Hematopoietic multipotent progenitor cell treated with erythropoietin and hydrocortisone succinate and interleukin-3 and kit ligand, for 4 days (in vitro differentiated cells): ENCODE data around the gene KIF1C.

Source experiments
- DNase-seq: peaks from one replicate; pipeline ENCODE4 v3.0.0-alpha.2; 2015

KIF1C gene

DNA sequence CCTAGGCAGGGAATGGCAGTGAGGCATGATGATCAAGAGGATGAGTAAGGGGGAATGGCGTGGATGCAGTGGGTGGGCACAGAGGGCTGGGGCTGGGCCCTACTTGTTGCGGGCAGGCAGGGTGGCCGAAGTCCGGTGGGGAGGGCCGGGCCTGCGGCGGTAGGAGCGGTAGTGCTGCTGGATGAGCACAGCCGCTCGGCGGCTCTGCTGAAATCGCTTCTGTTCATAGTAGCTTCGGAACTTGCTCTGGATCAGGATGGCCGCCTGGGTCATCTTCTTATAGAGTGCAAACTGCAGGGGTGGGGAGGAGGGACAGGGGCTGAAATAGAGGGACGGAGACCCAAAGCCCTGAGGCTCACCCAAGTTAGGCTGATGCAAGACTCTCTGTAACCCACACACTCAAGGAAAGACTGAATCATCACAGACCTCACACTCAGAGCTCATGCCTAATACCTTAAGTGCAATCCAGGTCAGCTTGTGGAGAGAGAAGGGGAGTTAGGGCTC is 28.7 kb upstream of the KIF1C start:
- no peak for DNase-seq

DNA sequence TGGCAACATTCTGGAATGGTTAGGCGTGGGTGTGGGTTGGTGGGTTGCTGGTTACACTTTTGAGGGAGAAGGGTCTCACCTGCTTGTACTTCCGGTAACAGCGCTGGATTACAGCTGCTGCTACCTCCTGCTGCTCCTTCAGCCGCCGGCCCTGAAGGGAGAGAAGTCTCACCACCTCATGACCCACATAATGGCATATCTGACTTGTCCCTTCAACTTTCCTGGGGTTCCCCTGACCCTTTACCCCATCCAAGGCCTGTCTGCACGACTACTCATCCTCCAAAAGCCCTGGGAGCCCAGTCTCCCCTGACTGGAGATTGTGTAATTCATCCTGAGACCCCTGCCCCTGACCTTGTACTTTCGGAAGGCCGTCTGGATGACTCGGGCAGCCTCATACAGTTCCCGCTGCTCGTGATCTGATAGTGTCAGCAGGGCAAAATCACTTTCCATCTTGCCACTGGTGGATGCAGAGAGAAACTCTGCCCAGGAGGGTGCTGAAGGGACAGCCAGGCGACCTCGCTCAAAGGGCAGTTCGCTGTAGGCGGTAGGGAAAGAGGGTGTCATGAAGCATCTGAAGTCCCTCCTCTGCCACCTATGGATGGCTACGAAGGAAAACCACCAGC is 28.1 kb upstream of the KIF1C start:
- no peak for DNase-seq

GRCh38 chr17:4970273-4970672 is 27.5 kb upstream of the KIF1C start:
- DNase-seq: no peak

DNA sequence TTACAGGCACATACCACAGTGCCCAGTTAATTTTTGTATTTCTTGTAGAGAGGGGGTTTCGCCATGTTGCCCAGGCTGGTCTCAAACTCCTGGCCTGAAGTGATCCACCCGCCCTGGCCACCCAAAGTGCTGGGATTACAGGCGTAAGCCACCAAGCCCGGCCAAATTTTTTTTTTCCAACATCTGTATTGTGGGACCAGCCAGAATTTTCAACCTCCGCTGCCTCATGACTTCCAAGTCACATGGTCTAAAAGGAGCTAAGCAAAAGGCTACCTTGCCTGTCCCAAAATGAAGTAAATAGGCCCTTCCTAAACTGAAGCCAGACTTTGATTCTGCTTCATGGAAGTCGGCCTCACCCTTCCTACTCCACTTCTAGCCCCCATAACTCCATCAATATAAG is 25.9 kb upstream of the KIF1C start:
- DNase-seq: no peak

GRCh38 chr17:4972322-4972721 is 25.4 kb upstream of the KIF1C start:
- DNase-seq: no peak

DNA sequence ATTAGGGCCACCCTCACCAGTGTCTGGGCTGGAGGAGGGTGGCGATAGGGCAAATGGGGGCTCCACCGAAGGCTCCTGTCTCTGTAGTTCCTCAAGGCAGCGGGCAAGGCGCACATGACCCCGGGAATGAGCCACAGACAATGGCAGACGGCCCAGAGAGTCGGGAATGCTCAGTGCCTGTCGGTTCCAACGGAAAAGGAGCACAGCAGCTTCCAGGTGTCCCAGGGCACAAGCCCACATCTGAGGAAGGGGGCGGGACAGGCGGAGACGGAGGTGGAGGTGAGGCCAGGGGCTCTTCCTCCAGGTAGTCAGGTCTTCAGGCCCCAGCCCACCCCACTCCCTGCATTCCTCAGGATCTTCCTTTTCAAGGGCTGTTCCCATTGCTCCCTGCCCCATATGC is 25.0 kb upstream of the KIF1C start:
- no peak for DNase-seq

DNA sequence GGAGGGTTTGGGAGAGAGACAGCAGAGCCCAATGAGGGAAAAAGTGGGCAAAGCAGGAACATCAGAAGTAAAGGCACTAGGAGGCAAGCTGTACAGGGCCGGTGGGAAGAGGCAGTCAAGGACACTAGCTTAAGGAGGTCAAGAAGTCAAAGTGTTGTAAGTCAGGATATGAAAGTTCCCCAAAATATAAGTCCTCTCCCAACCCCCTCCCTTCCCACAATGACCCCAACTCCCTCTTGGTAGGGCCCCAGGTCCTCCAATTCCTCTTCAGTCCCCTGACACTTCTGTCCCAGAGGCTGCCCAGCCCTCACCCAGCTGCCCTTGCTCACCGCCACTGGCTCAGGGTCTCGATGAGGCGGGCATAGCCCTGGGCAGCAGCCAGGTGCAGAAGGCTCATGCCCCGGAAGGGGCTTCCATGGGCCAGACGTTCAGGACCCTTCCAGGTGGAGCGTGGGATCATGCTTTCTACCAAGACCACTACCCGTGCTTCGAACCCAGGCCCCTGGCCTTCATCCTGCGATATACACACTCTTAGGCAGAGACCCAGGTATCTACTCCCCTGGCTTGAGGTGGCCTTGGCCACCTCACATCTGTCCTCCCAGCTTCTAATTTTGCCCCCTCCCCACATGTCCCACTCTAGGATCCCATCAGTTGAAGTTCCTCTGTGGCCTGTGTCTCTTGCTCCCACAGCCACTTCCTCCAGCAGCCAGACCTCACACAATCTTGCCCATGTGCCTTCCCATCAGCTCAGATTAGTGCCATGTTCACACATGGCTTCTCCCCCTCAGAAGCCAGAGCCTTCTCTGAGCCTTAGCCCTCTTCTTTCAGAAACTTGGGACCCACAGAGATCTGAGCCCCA is 24.3 kb upstream of the KIF1C start:
- no peak for DNase-seq

DNA sequence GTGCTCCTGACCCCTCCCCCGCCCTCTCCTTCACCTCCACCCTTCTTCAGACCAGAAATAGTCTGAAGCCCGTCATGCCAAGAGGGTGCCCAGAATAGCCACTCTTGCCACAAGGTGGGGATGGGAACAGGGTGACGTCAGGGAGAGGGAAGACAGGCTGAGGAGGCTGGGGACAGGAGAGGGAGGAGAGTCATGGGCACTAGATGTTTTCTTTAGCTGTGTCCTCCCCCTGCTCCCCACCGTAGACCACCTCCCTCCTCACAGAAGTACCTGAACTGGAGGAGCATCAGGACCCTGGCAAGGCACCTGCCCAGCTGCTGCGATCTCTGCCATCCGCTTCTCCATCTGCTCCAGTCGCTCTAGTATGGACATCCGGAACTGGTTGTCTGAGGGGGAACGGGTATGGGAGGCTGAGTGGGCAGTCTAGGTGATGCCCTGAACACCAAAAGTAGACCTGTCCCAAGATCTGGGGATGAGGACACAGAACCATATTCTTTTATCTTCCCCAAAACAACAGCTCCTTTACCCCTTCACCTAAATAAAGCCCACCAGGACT is 23.6 kb upstream of the KIF1C start:
- DNase-seq: no peak

DNA sequence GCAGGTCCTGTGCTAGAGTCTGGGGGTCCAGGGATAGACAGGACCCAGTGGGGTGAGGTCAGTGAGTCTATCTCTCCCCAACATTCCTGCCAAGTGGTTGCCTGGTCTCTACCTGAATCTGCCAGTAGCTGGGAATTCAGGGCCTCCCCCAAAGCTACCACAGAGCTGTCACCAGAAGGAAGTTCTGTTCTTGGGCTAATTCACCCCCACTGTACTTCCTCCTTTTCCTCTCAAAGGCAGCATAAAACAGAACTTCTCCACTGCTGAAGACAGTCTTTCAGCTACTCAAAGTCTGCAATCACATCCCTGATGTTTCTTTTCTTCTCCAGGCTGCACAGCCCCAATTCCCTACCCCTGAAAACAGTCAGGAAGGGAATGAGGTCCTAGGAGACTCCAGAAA is 19.0 kb upstream of the KIF1C start:
- peak; percentile 69 for DNase-seq

DNA sequence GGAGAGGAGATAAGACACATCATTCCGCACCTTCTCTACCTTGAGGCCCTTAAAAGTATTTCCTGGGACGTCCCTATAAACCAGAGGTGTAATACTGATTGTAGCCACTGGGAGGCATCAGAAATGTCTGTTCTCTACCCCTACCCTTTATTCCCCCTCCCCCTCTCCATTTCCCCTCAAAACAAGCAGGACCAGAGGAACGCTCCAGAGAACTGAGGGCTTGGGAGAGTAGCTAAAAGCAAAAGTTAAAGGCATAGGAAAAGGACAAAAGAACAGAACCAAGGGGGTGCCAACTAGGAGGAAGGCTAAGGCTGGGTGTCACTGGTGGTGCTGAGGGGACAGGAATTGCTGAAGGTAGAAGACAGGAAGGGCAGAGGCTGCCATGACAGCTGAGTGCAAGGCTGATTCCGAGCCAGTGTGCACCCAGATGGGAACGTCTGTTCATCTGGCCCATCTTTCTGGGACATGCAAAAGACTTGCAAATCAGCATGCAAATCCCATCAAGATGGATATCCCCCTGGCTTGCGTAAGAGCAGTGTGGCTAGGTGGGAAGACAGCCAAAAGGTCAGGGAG is 17.0 kb upstream of the KIF1C start:
- peak; percentile 76 for DNase-seq

- no peak for DNase-seq
Observed at GRCh38 chr17:4982305-4982704, 15.4 kb upstream of the KIF1C start.

DNA sequence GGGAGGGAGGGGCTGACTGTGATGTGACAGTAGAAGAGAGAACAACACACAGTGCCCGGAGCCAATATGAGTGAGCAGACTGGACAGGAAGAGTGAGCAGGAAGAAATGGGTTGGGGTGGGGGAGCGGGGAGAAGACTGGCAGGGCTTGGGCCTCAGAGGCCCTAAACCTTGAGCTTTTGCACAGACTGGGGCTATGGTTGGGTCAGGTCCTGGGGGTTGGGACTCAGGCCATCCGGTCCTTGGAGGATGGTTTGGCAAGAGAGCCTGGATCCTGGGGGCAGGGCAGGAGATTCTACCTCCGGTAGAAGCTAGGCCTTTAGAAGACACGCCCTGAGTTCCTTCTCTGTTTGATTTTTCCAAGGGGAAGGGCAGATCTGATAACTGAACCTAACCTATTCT is 11.3 kb upstream of the KIF1C start:
- no peak for DNase-seq

- DNase-seq: peak; percentile 94
Observed at GRCh38 chr17:4986951-4987766, 10.6 kb upstream of the KIF1C start, which contains the start of gene CAMTA2. TSS of gene CAMTA2 (minus strand) at chr17:4987675. CDS start at chr17:4986222, 1,453 bp downstream.

GRCh38 chr17:4987767-4988567 is 9.8 kb upstream of the KIF1C start:
- peak; percentile 31 for DNase-seq

DNA sequence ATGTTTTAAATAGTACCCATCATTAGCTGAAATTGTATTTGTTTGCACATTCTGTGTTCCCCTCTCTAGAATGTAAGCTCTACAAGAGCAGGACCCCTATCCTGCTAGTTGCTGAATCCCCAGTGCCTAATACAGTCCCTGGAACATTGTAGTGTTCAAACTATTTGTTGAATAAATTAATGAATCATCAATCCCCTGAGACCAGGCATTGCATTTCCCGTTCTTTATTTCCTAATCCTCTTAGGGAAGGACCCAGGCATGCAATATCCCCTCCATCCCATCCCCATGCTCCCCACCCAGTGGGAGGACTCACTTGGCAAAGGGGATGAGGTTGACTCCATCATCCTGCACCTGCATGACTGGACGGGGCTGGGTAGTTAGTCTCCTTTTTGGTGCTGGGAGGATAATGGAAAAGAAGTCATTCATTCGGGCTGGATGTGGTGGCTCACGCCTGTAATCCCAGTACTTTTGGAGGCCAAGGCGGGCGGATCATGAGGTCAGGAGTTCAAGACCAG is 3.6 kb upstream of the KIF1C start:
- no peak for DNase-seq

- DNase-seq: peak; percentile 51
Observed at GRCh38 chr17:4998027-4998731, 429 bp downstream of the KIF1C start.

DNA sequence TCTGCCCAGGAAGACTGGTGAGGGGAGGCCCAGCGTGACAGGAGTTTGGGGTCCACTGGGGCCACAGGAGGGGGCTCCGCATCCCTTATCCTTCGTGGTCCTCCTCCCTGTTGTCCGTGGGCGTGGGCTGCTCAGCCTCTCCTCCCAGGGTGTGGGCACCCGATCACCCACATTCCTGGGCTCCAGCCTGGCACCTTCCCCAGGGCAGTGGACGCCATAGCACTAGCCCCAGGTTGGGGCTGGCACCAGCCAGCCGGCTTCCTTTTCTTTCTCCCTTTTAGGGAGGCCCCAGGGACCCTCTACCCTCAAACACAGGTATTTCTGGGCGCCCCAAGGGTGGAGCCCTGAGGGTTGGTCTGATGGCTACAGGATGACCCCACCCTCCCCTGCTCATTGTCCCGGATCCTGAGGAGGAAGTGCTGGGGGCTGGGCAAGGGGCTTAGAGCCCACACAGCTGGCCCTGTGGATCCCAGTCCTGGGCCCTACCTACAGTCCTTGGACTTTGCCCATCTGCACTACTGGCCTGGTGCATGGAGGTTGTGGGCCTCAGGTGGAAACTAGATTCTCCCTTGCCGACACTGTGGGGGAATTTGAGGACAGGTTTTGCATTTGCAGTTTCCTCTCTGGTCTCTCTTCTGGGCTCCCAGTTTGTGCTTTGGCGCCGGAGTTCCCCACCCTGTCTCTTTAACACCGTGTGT is 1.1 kb downstream of the KIF1C start:
- no peak for DNase-seq

- DNase-seq: no peak
Observed at GRCh38 chr17:4999430-5000093, 1.8 kb downstream of the KIF1C start.

- DNase-seq: no peak
Observed at GRCh38 chr17:5000237-5000639, 2.5 kb downstream of the KIF1C start.
